ENCODE data around the gene ITGB4. TPM values are rescaled to one million over a fixed set of nuclear protein-coding genes. Genes with fewer than 3 reads are reported as not detected.

ITGB4 gene
- total and polyA plus RNA-seq, 2 of the 13 experiments (the other 11 are each of a cell fraction or from before 2014, with no cell fraction given), result 6.9 to 14.5 TPM

- TF ChIP-seq CSRNP2 (CRISPR knock-in tag; conservative IDR thresholded peaks at IDR 0.05; ENCODE audit: low read depth), result no peak
- TF ChIP-seq ZNF317 (CRISPR knock-in tag; IDR thresholded peaks at IDR 0.05), result peak; percentile 66; the same call in 1 of the 2 replicates
- TF ChIP-seq JUN (CRISPR knock-in tag; IDR thresholded peaks at IDR 0.05), result no peak
- TF ChIP-seq ZNF136 (CRISPR knock-in tag; IDR thresholded peaks at IDR 0.05; ENCODE audit: low read depth), result no peak; the same call in 1 of the 2 replicates
- 0 out of 2 replicates have a peak, but pooled peaks have one; percentile 88 for TF ChIP-seq ZNF251 (CRISPR knock-in tag; IDR thresholded peaks at IDR 0.05)
- TF ChIP-seq ZNF234 (CRISPR knock-in tag; conservative IDR thresholded peaks at IDR 0.05), result no peak
- TF ChIP-seq GABPA (IDR thresholded peaks at IDR 0.05; ENCODE audit: low read depth, low read length), result peak; percentile 30; the same call in 1 of the 2 replicates
- peak; percentile 48; the same call in 1 of the 2 replicates for TF ChIP-seq GABPA (CRISPR knock-in tag; IDR thresholded peaks at IDR 0.05; ENCODE audit: low read depth)
- no peak for TF ChIP-seq TRIM22 (IDR thresholded peaks at IDR 0.05)
- TF ChIP-seq BRF2 (CRISPR knock-in tag; IDR thresholded peaks at IDR 0.05), result no peak
- peak; percentile 88 for TF ChIP-seq E2F5 (CRISPR knock-in tag; conservative IDR thresholded peaks at IDR 0.05)
- TF ChIP-seq JUNB (CRISPR knock-in tag; IDR thresholded peaks at IDR 0.05; ENCODE audit: borderline replicate concordance), result peak; percentile 58; the same call in 1 of the 2 replicates
- no peak for TF ChIP-seq BRCA1 (CRISPR knock-in tag; IDR thresholded peaks at IDR 0.05)
- peak; percentile 67; the same call in 1 of the 2 replicates for TF ChIP-seq FOXJ3 (CRISPR knock-in tag; IDR thresholded peaks at IDR 0.05; ENCODE audit: borderline replicate concordance)
- 0 out of 2 replicates have a peak, but pooled peaks have one; percentile 79 for TF ChIP-seq LBX2 (CRISPR knock-in tag; IDR thresholded peaks at IDR 0.05; ENCODE audit: borderline replicate concordance)
- peak; percentile 91 for TF ChIP-seq HOXA3 (CRISPR knock-in tag; IDR thresholded peaks at IDR 0.05)
- no peak for TF ChIP-seq EZH2 (conservative IDR thresholded peaks at IDR 0.05; ENCODE audit: low read depth, low read length)
- TF ChIP-seq ZNF512B (CRISPR knock-in tag; IDR thresholded peaks at IDR 0.05; ENCODE audit: borderline replicate concordance), result no peak
- peak; percentile 22; the same call in 1 of the 2 replicates for TF ChIP-seq HMG20A (CRISPR knock-in tag; IDR thresholded peaks at IDR 0.05; ENCODE audit: borderline replicate concordance)
- peak; percentile 88 for TF ChIP-seq REPIN1 (CRISPR knock-in tag; IDR thresholded peaks at IDR 0.05; ENCODE audit: borderline replicate concordance, low read depth)
- peak; percentile 85; the same call in 1 of the 2 replicates for TF ChIP-seq ZNF670 (CRISPR knock-in tag; IDR thresholded peaks at IDR 0.05; ENCODE audit: borderline replicate concordance)
These were observed 58.2 kb downstream of the ITGB4 start (continued) for GRCh38 chr17:75779250-75779986.
